GM21576 (cell line): Measurements from ENCODE around the gene RARRES2.
"Not testable (repeated sequence)": the region's sequence is repeated elsewhere in the genome, so short reads cannot be mapped to it uniquely, and the experiment has no call there.

Source experiments
- ATAC-seq: cut with Tn5 transposase; IDR thresholded peaks from one replicate; pipeline ENCODE4 v1.9.1; 2021; ENCODE audit warnings: mild to moderate bottlenecking, moderate library complexity; ENCODE audit not compliant: unreplicated experiment

Gene RARRES2

GRCh38 chr7:150297978-150298377 lies 43.5 kb downstream of the RARRES2 start:
- ATAC-seq, result not testable (repeated sequence)

DNA sequence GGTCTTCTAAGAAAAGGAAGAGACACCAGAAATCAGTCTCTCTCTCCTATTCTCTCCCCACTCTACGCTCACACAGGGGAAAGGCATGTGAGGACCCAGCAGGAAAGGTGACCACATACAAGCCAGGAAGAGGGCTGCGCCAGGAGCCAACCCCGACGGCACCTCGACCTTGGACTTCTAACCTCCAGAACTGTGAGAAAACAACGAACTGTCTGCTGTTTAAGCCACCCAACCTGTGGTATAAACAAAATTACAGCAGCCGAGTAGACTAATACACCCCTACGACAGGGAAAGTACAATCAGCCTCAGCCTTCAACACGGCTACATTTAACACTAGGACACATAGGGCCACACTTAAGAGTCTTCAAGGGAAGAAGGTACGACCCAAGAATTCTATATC lies 44.6 kb downstream of the RARRES2 start:
- not testable (repeated sequence) for ATAC-seq

DNA sequence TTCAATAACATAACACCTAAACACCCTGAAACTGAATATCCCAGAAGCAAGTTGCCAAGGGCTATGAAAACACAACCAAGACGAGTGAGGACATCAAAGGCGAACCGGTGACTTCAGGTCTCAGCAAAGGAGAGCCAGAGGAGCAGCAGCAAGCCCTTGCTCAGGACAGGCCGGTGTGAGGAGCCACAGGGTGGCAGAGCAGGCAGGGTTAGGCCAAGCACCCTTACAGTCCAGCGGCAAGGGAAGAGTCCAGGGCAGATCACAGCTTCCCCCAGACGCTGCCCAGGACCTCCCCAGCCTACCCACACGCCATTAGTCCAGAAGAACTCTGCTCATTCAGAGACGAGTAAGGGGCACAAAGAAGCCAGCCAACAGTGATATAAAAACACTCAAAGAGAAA lies 45.8 kb downstream of the RARRES2 start:
- not testable (repeated sequence) for ATAC-seq

GRCh38 chr7:150295027-150295426 lies 46.4 kb downstream of the RARRES2 start:
- not testable (repeated sequence) for ATAC-seq

DNA sequence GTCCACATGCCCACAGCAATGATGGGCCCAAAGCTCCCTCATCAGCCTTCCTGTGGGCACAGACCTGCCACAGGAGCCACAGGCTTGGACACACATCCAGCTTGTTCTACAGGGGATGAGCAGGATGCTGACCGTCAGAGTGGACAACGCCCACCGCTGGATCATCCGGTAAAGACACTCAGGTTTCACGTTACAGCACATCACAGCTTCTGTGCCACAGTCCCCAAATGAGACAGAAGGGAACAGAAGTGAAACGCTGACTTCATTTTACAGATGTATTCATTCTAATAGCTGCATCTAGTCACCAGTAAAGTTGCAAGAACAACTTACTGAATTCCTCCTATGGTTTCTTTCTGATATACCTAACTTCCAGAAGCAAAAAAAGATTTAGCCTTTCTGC lies 51.1 kb downstream of the RARRES2 start:
- not testable (repeated sequence) for ATAC-seq

- ATAC-seq, result not testable (repeated sequence)
Measured at GRCh38 chr7:150288816-150289215, 52.6 kb downstream of the RARRES2 start.
